ENCODE results near the gene RAP1GAP.

RAP1GAP gene

GRCh38 chr1:21661886-21662285 is 7.3 kb downstream of the RAP1GAP start:
- no peak overlapping the region for H3K4me3 ChIP-seq (IDR thresholded peaks at IDR 0.05; ENCODE audit: insufficient read depth, low read depth, low read length)
- H4K20me1 ChIP-seq (ENCODE audit: insufficient read depth) = no peaks in the 10 kb centered on the region
- H2AFZ ChIP-seq (ENCODE audit: low read depth) = no peak overlapping the region
- H3K4me1 ChIP-seq (ENCODE audit: low read depth, poor library complexity, severe bottlenecking) = no peaks in the 10 kb centered on the region
- H3K27me3 ChIP-seq (ENCODE audit: insufficient read depth, low read depth) = peaks cover 62% of the 10 kb centered on the region
- no peak overlapping the region for H3K27ac ChIP-seq
- H3K4me2 ChIP-seq = no peak overlapping the region
- H3K79me2 ChIP-seq (ENCODE audit: insufficient read depth, low read depth) = no peaks in the 10 kb centered on the region
- H3K36me3 ChIP-seq (ENCODE audit: insufficient read depth) = no peaks in the 10 kb centered on the region
- no peak for TF ChIP-seq CTCF (conservative IDR thresholded peaks at IDR 0.05; ENCODE audit: low read depth, low read length)
- H3K9ac ChIP-seq = no peak overlapping the region

GRCh38 chr1:21659924-21660326 is 9.2 kb downstream of the RAP1GAP start:
- H3K79me2 ChIP-seq (ENCODE audit: insufficient read depth, low read depth) = no peaks in the 10 kb centered on the region
- TF ChIP-seq CTCF (conservative IDR thresholded peaks at IDR 0.05; ENCODE audit: low read depth, low read length) = no peak
- no peaks in the 10 kb centered on the region for H4K20me1 ChIP-seq (ENCODE audit: insufficient read depth)
- no peak overlapping the region for H3K9ac ChIP-seq
- H2AFZ ChIP-seq (ENCODE audit: low read depth) = no peak overlapping the region
- H3K27ac ChIP-seq = no peak overlapping the region
- peaks cover 64% of the 10 kb centered on the region for H3K27me3 ChIP-seq (ENCODE audit: insufficient read depth, low read depth)
- H3K4me3 ChIP-seq (IDR thresholded peaks at IDR 0.05; ENCODE audit: insufficient read depth, low read depth, low read length) = no peak overlapping the region
- peak overlapping the region; percentile 44; the same call in 1 of the 2 replicates for H3K4me2 ChIP-seq
- H3K4me1 ChIP-seq (ENCODE audit: low read depth, poor library complexity, severe bottlenecking) = no peaks in the 10 kb centered on the region
- no peaks in the 10 kb centered on the region for H3K36me3 ChIP-seq (ENCODE audit: insufficient read depth)

GRCh38 chr1:21659099-21659923 is 9.8 kb downstream of the RAP1GAP start:
- Histone ChIP-seq H3K4me1 (ENCODE audit: low read depth, poor library complexity, severe bottlenecking) (no peaks in the 10 kb centered on the region), H3K4me3 (IDR thresholded peaks at IDR 0.05; ENCODE audit: insufficient read depth, low read depth, low read length) (no peak overlapping the region), H3K79me2 (ENCODE audit: insufficient read depth, low read depth) (no peaks in the 10 kb centered on the region), H4K20me1 (ENCODE audit: insufficient read depth) (no peaks in the 10 kb centered on the region), H3K27me3 (ENCODE audit: insufficient read depth, low read depth) (peaks cover 64% of the 10 kb centered on the region), H2AFZ (ENCODE audit: low read depth) (no peak overlapping the region), H3K4me2 (peak overlapping the region; percentile 44), H3K9ac (no peak overlapping the region), H3K36me3 (ENCODE audit: insufficient read depth) (no peaks in the 10 kb centered on the region), H3K27ac (no peak overlapping the region)
- peak; percentile 79 for TF ChIP-seq CTCF (conservative IDR thresholded peaks at IDR 0.05; ENCODE audit: low read depth, low read length)

- Histone ChIP-seq H3K4me1 (ENCODE audit: low read depth, poor library complexity, severe bottlenecking) (no peaks in the 10 kb centered on the region), H3K36me3 (ENCODE audit: insufficient read depth) (no peaks in the 10 kb centered on the region), H3K27ac (no peak overlapping the region), H3K79me2 (ENCODE audit: insufficient read depth, low read depth) (no peaks in the 10 kb centered on the region), H3K4me3 (IDR thresholded peaks at IDR 0.05; ENCODE audit: insufficient read depth, low read depth, low read length) (no peak overlapping the region), H3K9ac (no peak overlapping the region), H3K27me3 (ENCODE audit: insufficient read depth, low read depth) (peaks cover 64% of the 10 kb centered on the region), H2AFZ (ENCODE audit: low read depth) (no peak overlapping the region), H4K20me1 (ENCODE audit: insufficient read depth) (no peaks in the 10 kb centered on the region), H3K4me2 (no peak overlapping the region)
- no peak for TF ChIP-seq CTCF (conservative IDR thresholded peaks at IDR 0.05; ENCODE audit: low read depth, low read length)
Observed at GRCh38 chr1:21657456-21658190, 11.5 kb downstream of the RAP1GAP start.

All from KMS-11 (cell line).